Tibial artery (tissue), 4 donors: ENCODE results near the gene DIS3L2.
"Not testable (repeated sequence)": the region's sequence is repeated elsewhere in the genome, so short reads cannot be mapped to it uniquely, and the experiment has no call there.

Source experiments
- DNase-seq, 2 donors: peaks; one replicate each; pipeline ENCODE4 v3.0.0-alpha.2; 2019
- H3K27ac ChIP-seq, 2 donors: fragments of 200-600 bp; sonication (generic) in 1 of 2; 1 replicate in 1 of 2; 2 replicates in 1 of 2; pipeline ENCODE4 v1.5.1; 2018 to 2019; ENCODE audit warnings: mild to moderate bottlenecking in 1 of 2
- H3K27me3 ChIP-seq, 2 donors: fragments of 200-600 bp; sonication (generic) in 1 of 2; one replicate each; pipeline versions ENCODE4 v1.5.1 to v1.6.0; 2016 to 2019
- H3K36me3 ChIP-seq, 3 donors: fragments of 200-600 bp; sonication (generic) in 2 of 3; one replicate each; pipeline ENCODE4 v1.5.1; 2016 to 2019; ENCODE audit warnings: mild to moderate bottlenecking in 2 of 3
- H3K4me1 ChIP-seq, 4 donors: fragments of 200-600 bp; sonication (generic) in 2 of 4; 1 replicate in 3 of 4; 2 replicates in 1 of 4; pipeline ENCODE4 v1.5.1; 2016 to 2019
- H3K4me3 ChIP-seq, 2 donors: fragments of 200-600 bp; sonication (generic) in 1 of 2; 1 replicate in 1 of 2; 2 replicates in 1 of 2; pipeline ENCODE4 v1.5.1; 2018 to 2019; ENCODE audit warnings: mild to moderate bottlenecking in 2 of 2
- H3K9me3 ChIP-seq, 3 donors: fragments of 200-600 bp; sonication (generic) in 1 of 3; one replicate each; pipeline ENCODE4 v1.5.1; 2016 to 2019
- intact Hi-C: fragments of 100-400 bp; cut with DNase I; formaldehyde crosslinking; loops from one replicate; pipeline ENCODE4 v1.15.0; 2023; ENCODE audit warnings: low total_unique reads
- TF ChIP-seq, protein P1 (sequence below), 2 experiments: fragments of 200-600 bp in 1 of 2; fragments of 450-650 bp in 1 of 2; IDR thresholded peaks; one replicate each; pipeline ENCODE4 v1.5.1; 2017 to 2019; ENCODE audit warnings: antibody characterized with exemption in 2 of 2, mild to moderate bottlenecking in 1 of 2, moderate library complexity in 1 of 2

The DIS3L2 gene

DNA sequence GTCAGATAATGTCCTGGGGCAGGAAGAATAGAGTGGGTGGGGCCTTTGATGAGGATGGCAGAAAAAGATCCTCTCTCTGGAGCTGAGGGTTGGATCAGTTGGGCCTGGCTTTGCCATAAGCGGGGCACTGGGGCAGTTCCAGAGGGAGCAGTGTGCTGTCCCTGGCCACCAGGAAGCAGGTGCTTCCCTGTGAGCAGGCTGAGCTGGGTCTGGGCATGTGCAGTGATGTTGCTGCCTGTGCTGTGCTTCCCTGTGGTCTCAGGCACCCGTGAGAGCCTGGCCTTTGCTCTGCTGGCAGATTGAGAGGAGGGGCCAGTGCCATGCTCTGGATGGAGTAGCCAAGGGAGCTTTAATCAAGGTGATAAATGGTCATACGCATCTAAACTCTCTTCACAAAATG is 20.7 kb upstream of the DIS3L2 start:
- intact Hi-C loops: no loop called here
- H3K36me3 ChIP-seq: no peaks in the 10 kb centered on the region
- no peak overlapping the region for H3K27ac ChIP-seq
- H3K4me1 ChIP-seq: no peaks in the 10 kb centered on the region
- peaks cover 0 to 6% of the 10 kb centered on the region in 2 donors for H3K27me3 ChIP-seq
- H3K4me3 ChIP-seq: no peak overlapping the region
- no peaks in the 10 kb centered on the region for H3K9me3 ChIP-seq
- TF ChIP-seq, protein P1, sequence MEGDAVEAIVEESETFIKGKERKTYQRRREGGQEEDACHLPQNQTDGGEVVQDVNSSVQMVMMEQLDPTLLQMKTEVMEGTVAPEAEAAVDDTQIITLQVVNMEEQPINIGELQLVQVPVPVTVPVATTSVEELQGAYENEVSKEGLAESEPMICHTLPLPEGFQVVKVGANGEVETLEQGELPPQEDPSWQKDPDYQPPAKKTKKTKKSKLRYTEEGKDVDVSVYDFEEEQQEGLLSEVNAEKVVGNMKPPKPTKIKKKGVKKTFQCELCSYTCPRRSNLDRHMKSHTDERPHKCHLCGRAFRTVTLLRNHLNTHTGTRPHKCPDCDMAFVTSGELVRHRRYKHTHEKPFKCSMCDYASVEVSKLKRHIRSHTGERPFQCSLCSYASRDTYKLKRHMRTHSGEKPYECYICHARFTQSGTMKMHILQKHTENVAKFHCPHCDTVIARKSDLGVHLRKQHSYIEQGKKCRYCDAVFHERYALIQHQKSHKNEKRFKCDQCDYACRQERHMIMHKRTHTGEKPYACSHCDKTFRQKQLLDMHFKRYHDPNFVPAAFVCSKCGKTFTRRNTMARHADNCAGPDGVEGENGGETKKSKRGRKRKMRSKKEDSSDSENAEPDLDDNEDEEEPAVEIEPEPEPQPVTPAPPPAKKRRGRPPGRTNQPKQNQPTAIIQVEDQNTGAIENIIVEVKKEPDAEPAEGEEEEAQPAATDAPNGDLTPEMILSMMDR (IDR thresholded peaks at IDR 0.05): no peak
- DNase-seq: no peak

DNA sequence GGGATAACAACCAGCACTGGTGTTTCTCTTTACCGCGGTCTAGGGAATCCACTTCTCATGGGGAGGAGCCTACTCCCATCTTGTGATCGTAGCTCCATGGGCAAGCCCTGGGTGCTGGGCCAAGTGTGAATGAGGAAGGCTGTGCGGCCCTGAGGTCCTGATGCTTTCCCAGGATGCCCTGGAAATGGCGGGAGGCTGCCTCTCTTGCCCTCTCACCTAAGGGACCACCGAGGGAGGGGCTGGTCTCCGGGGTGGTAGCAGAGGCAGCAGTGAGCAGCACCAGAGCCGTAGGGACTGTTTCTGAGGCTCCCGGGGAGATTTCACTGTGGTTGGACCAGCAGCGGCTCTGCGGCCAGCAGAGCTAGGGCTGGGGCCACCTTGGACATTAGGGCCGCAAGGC is 19.8 kb upstream of the DIS3L2 start:
- Histone ChIP-seq H3K27me3 (peaks cover 0 to 10% of the 10 kb centered on the region in 2 donors), H3K9me3 (no peaks in the 10 kb centered on the region), H3K36me3 (no peaks in the 10 kb centered on the region), H3K27ac (no peak overlapping the region), H3K4me1 (no peaks in the 10 kb centered on the region), H3K4me3 (no peak overlapping the region)
- intact Hi-C loops: no loop called here
- TF ChIP-seq, protein P1 (IDR thresholded peaks at IDR 0.05): no peak
- no peak for DNase-seq

DNA sequence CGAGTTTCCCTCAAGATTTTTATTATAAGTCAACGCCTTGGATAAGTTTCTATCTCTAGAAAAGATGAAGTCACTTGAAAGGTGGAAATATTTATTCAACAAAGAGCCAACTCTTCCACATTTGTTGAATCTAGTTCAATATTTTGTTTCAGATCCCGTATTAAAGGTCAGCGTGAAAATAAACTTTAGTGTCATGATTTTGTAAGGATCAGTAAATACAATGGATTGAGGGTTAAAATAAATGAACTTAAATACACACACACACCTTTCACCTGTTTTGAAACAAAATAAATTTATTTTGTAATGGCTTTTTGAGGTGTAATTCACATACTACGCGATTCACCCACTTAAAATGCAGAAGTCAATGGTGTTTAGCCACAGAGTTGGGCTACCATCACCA is 19.3 kb upstream of the DIS3L2 start:
- no peak overlapping the region for H3K4me3 ChIP-seq
- no peak for DNase-seq
- TF ChIP-seq, protein P1 (IDR thresholded peaks at IDR 0.05): no peak
- no peaks in the 10 kb centered on the region for H3K36me3 ChIP-seq
- no peaks in the 10 kb centered on the region for H3K4me1 ChIP-seq
- H3K9me3 ChIP-seq: no peaks in the 10 kb centered on the region
- peaks cover 0 to 11% of the 10 kb centered on the region in 2 donors for H3K27me3 ChIP-seq
- intact Hi-C loops: no loop called here
- H3K27ac ChIP-seq: no peak overlapping the region

DNA sequence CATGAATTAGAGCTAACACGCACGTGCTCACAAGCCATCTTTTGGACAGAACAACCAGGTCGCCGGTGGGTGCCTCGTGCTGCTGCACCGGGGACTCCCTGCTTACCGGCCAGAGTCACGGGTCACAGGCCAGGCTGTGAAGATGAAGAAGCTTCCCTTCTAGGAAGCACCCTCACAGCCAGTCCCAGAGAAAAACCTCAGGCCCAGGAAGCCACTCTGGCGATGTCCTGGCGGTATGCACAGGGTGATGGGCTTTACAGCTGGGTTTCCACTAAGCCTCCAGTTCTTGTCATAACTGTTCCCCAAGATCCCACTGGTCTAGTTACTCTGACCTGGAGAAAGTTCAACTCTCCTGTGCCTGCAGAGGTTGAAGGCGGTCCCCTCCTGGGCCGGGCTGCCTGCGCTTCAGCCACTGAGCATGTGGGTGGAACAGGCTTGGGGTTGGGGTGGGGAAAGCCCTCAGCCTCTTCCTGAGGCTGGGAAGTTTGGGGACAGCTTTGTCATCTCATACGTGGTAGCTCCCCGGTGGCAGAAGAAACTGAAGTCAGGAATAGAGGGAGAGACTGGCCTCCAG is 15.2 kb upstream of the DIS3L2 start:
- no peaks in the 10 kb centered on the region for H3K9me3 ChIP-seq
- H3K27me3 ChIP-seq: peaks cover 0 to 13% of the 10 kb centered on the region in 2 donors
- no peaks in the 10 kb centered on the region for H3K36me3 ChIP-seq
- no peak overlapping the region for H3K27ac ChIP-seq
- TF ChIP-seq, protein P1 (IDR thresholded peaks at IDR 0.05): no peak
- no peak for DNase-seq
- intact Hi-C loops: no loop called here
- H3K4me3 ChIP-seq: no peak overlapping the region
- no peaks in the 10 kb centered on the region for H3K4me1 ChIP-seq

DNA sequence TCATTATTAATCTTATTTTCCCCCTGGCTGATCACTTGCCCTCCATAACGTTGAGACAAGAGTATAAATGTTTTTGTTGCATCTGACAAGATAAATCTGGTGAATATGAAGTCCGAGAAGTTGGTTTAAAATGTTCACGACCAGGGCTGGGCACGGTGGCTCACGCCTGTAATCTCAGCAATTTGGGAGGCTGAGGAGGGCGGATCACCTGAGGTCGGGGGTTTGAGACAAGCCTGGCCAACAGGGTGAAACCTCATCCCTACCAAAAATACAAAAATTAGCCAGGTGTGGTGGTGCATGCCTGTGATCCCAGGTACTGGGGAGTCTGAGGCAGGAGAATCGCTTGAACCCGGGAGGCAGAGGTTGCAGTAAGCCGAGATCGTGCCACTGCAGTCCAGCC is 14.4 kb upstream of the DIS3L2 start:
- H3K27ac ChIP-seq, intact Hi-C loops, H3K4me3 ChIP-seq, H3K4me1 ChIP-seq, H3K36me3 ChIP-seq, DNase-seq, H3K9me3 ChIP-seq: not testable (repeated sequence)
- H3K27me3 ChIP-seq: peaks cover 0 to 16% of the 10 kb centered on the region in 2 donors

DNA sequence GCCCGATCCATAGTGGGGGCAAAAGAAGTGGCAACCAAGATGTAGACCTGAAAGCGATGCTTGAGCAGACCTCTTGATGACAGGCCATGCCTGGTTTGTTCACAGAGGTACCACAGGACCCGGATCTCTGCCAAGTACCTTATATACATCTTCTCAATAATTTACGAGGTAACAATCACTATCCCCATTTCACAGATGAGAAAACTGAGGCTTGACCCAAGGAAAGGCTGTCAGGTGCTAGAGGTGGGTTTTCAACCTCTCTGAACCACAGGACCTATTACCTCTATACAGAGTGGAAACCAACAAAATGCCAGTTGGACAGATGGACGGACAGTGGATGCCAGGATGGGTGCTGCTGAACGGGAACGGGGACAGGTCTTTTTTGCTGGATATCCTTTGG is 13.8 kb upstream of the DIS3L2 start:
- no peaks in the 10 kb centered on the region for H3K36me3 ChIP-seq
- H3K9me3 ChIP-seq: no peaks in the 10 kb centered on the region
- no peak overlapping the region for H3K4me3 ChIP-seq
- intact Hi-C loops: no loop called here
- TF ChIP-seq, protein P1 (IDR thresholded peaks at IDR 0.05): no peak
- DNase-seq: no peak
- H3K27me3 ChIP-seq: peaks cover 0 to 12% of the 10 kb centered on the region in 2 donors
- H3K27ac ChIP-seq: no peak overlapping the region
- H3K4me1 ChIP-seq: no peaks in the 10 kb centered on the region
